ENCODE results near the gene PDP2.

Gene PDP2

GRCh38 chr16:66936889-66937554 is 56.7 kb downstream of the PDP2 start:
- Histone ChIP-seq H3K4me1 (ENCODE audit: insufficient read depth, low read length) (peaks cover 37% of the 10 kb centered on the region), H3K36me3 (ENCODE audit: insufficient read depth, low read length) (peaks cover 54% of the 10 kb centered on the region), H3K4me3 (ENCODE audit: low read depth in 1 of 2, low read length in 2 of 2) (no peak overlapping the region), H3K79me2 (ENCODE audit: insufficient read depth, low read length) (peaks cover 49% of the 10 kb centered on the region), H3K27ac (ENCODE audit: low read length) (no peak overlapping the region), H4K20me1 (ENCODE audit: insufficient read depth, low read length) (peaks cover 18% of the 10 kb centered on the region), H3K9me3 (ENCODE audit: insufficient read depth, low read length, severe bottlenecking) (no peaks in the 10 kb centered on the region), H2AFZ (ENCODE audit: low read depth, low read length) (no peak overlapping the region), H3K27me3 (ENCODE audit: insufficient read depth, low read length, poor library complexity) (no peaks in the 10 kb centered on the region), H3K9ac (ENCODE audit: low read depth, low read length) (no peak overlapping the region), H3K4me2 (ENCODE audit: insufficient read depth, low read length) (0 out of 2 replicates have a peak overlapping the region, but pooled peaks have one; percentile 97)
- DNase-seq = no peak
- no peak for ATAC-seq (ENCODE audit: insufficient read depth, low read depth)
- TF ChIP-seq EZH2 (IDR thresholded peaks at IDR 0.05; ENCODE audit: borderline replicate concordance, low read depth, low read length, severe bottlenecking) = no peak
- TF ChIP-seq, protein P1, sequence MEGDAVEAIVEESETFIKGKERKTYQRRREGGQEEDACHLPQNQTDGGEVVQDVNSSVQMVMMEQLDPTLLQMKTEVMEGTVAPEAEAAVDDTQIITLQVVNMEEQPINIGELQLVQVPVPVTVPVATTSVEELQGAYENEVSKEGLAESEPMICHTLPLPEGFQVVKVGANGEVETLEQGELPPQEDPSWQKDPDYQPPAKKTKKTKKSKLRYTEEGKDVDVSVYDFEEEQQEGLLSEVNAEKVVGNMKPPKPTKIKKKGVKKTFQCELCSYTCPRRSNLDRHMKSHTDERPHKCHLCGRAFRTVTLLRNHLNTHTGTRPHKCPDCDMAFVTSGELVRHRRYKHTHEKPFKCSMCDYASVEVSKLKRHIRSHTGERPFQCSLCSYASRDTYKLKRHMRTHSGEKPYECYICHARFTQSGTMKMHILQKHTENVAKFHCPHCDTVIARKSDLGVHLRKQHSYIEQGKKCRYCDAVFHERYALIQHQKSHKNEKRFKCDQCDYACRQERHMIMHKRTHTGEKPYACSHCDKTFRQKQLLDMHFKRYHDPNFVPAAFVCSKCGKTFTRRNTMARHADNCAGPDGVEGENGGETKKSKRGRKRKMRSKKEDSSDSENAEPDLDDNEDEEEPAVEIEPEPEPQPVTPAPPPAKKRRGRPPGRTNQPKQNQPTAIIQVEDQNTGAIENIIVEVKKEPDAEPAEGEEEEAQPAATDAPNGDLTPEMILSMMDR (IDR thresholded peaks at IDR 0.05; ENCODE audit: borderline replicate concordance, extremely low read depth, low read length, poor library complexity, severe bottlenecking) = peak; percentile 12

GRCh38 chr16:66937725-66938337 is 57.5 kb downstream of the PDP2 start:
- Histone ChIP-seq H3K36me3 (ENCODE audit: insufficient read depth, low read length) (peaks cover 54% of the 10 kb centered on the region), H2AFZ (ENCODE audit: low read depth, low read length) (no peak overlapping the region), H3K4me1 (ENCODE audit: insufficient read depth, low read length) (peaks cover 29% of the 10 kb centered on the region), H3K4me3 (ENCODE audit: low read depth in 1 of 2, low read length in 2 of 2) (no peak overlapping the region), H3K79me2 (ENCODE audit: insufficient read depth, low read length) (peaks cover 44% of the 10 kb centered on the region), H3K27ac (ENCODE audit: low read length) (no peak overlapping the region), H3K4me2 (ENCODE audit: insufficient read depth, low read length) (0 out of 2 replicates have a peak overlapping the region, but pooled peaks have one; percentile 12), H3K27me3 (ENCODE audit: insufficient read depth, low read length, poor library complexity) (no peaks in the 10 kb centered on the region), H4K20me1 (ENCODE audit: insufficient read depth, low read length) (peaks cover 14% of the 10 kb centered on the region), H3K9ac (ENCODE audit: low read depth, low read length) (no peak overlapping the region), H3K9me3 (ENCODE audit: insufficient read depth, low read length, severe bottlenecking) (no peaks in the 10 kb centered on the region)
- ATAC-seq (ENCODE audit: insufficient read depth, low read depth) = no peak
- no peak for DNase-seq
- TF ChIP-seq, protein P1 (IDR thresholded peaks at IDR 0.05; ENCODE audit: borderline replicate concordance, extremely low read depth, low read length, poor library complexity, severe bottlenecking) = no peak
- no peak for TF ChIP-seq EZH2 (IDR thresholded peaks at IDR 0.05; ENCODE audit: borderline replicate concordance, low read depth, low read length, severe bottlenecking)

DNA sequence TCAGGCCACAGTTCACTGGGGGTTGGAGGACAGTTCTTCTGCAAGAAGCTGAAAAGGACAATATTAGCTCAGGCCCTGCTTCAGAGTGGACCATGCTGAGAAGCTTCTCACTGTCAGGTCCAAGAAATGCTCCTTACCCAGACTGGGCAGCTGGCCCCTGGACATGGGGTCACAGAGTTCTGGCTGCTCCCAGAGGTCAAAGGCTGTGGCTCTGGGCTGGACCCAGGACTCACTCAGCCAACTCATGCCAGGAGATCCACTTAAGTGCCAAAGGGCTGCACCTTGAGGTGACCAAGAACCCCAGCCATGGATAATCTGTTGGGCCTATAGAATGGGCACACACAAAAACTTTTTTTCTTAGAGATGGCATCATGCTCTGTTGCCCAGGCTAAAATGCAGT is 59.1 kb downstream of the PDP2 start:
- no peak for DNase-seq
- H3K36me3 ChIP-seq (ENCODE audit: insufficient read depth, low read length) = peaks cover 65% of the 10 kb centered on the region

More for the DNA sequence above, 59.1 kb downstream of the PDP2 start:
- TF ChIP-seq, protein P1 (IDR thresholded peaks at IDR 0.05; ENCODE audit: borderline replicate concordance, extremely low read depth, low read length, poor library complexity, severe bottlenecking) = no peak
- no peak for TF ChIP-seq EZH2 (IDR thresholded peaks at IDR 0.05; ENCODE audit: borderline replicate concordance, low read depth, low read length, severe bottlenecking)
- Histone ChIP-seq H3K27ac (ENCODE audit: low read length) (no peak overlapping the region), H3K9me3 (ENCODE audit: insufficient read depth, low read length, severe bottlenecking) (no peaks in the 10 kb centered on the region), H3K9ac (ENCODE audit: low read depth, low read length) (no peak overlapping the region), H3K4me1 (ENCODE audit: insufficient read depth, low read length) (peaks cover 19% of the 10 kb centered on the region), H3K27me3 (ENCODE audit: insufficient read depth, low read length, poor library complexity) (no peaks in the 10 kb centered on the region), H3K4me2 (ENCODE audit: insufficient read depth, low read length) (no peak overlapping the region), H4K20me1 (ENCODE audit: insufficient read depth, low read length) (peaks cover 5% of the 10 kb centered on the region), H3K79me2 (ENCODE audit: insufficient read depth, low read length) (peaks cover 29% of the 10 kb centered on the region), H3K4me3 (ENCODE audit: low read depth in 1 of 2, low read length in 2 of 2) (no peak overlapping the region), H2AFZ (ENCODE audit: low read depth, low read length) (no peak overlapping the region)
- ATAC-seq (ENCODE audit: insufficient read depth, low read depth) = no peak
